Neuron (in vitro differentiated cells): Measurements from ENCODE around the gene ELOVL2.
"Not testable (repeated sequence)": the region's sequence is repeated elsewhere in the genome, so short reads cannot be mapped to it uniquely, and the experiment has no call there.

Source experiments
- H2AFZ ChIP-seq: one replicate; pipeline ENCODE4 v1.6.1; 2013; ENCODE audit warnings: low read depth, mild to moderate bottlenecking, inconsistent platforms, low read length, moderate library complexity
- H3K27me3 ChIP-seq: one replicate; pipeline ENCODE4 v1.6.1; 2013; ENCODE audit warnings: low read length; ENCODE audit not compliant: insufficient read depth
- H3K36me3 ChIP-seq: one replicate; pipeline ENCODE4 v1.6.1; 2013; ENCODE audit warnings: low read length; ENCODE audit not compliant: insufficient read depth
- H3K4me1 ChIP-seq: one replicate; pipeline ENCODE4 v1.6.1; 2013; ENCODE audit warnings: low read length; ENCODE audit not compliant: insufficient read depth
- H3K4me3 ChIP-seq: 2 replicates; pipeline ENCODE4 v1.5.1; 2013; ENCODE audit warnings: mild to moderate bottlenecking, low read length, moderate library complexity
- H3K9me3 ChIP-seq: one replicate; pipeline ENCODE4 v1.6.1; 2013; ENCODE audit warnings: low read length

The ELOVL2 gene

DNA sequence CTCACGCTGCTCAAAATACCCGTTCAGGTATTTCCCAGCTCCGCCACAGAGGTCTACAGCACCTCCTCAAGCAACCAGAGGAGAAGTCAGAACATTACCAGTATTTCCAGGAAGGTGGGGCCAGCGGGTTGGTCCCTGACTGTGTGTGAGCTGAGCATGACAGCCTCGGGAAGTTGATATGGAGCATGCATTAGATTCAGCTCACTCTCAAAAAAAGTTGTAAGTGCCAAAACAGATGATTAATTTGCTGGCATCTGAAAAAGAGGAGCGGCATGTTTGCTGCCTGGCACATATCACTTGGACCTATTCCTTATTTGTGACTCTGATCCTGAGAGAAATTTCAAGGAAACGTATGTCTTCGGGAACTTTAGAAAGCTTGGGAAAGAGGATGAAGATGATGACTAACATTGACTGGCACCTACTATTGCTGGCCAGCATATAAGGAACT, 32.3 kb downstream of the ELOVL2 start:
- Histone ChIP-seq H3K36me3 (peaks cover 6% of the 10 kb centered on the region), H3K4me1 (no peaks in the 10 kb centered on the region), H3K27me3 (no peaks in the 10 kb centered on the region), H2AFZ (no peak overlapping the region), H3K9me3 (no peaks in the 10 kb centered on the region), H3K4me3 (no peak overlapping the region)

DNA sequence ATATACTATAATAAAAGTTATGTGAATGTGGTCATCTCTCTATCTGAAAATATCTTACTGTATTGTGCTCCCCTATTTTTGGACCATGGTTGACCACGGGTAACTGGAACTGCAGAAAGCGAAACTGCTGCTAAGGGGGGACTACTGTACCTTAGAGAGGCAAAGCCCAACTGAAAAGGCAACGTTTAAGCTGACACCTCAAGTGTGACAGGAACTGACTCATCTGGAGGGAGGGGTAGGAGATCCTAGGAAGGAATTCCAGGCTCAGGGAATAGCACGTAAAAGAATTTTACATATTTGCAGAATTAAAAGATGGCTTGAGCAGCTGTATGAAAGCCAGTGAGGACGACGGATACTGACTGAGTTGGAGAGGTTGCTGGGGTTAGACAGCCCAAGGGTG, 34.8 kb downstream of the ELOVL2 start:
- no peaks in the 10 kb centered on the region for H3K27me3 ChIP-seq
- peaks cover 14% of the 10 kb centered on the region for H3K36me3 ChIP-seq
- H2AFZ ChIP-seq, result no peak overlapping the region
- no peaks in the 10 kb centered on the region for H3K4me1 ChIP-seq
- H3K4me3 ChIP-seq, result no peak overlapping the region
- no peaks in the 10 kb centered on the region for H3K9me3 ChIP-seq

DNA sequence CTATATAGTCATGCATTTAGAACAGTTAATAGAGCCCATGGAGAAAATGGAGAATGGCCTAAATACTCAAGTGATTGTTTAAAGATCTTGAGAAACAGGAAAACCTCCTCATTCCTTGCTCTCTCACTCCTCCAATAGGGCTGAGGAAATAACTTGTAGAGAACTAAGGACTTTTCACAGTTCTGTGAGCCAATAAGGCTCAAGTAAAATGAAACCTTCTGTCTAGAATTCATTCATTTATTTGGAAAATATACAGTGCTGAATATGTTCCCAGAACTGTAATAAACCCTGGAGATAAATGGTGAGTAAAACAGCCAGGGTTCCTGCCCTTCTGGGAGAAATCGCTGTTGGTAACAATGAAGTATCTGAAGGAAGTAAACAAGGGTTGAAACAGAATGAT, 35.3 kb downstream of the ELOVL2 start:
- H3K27me3 ChIP-seq, result no peaks in the 10 kb centered on the region
- no peaks in the 10 kb centered on the region for H3K4me1 ChIP-seq
- no peak overlapping the region for H2AFZ ChIP-seq
- peaks cover 15% of the 10 kb centered on the region for H3K36me3 ChIP-seq
- no peaks in the 10 kb centered on the region for H3K9me3 ChIP-seq
- no peak overlapping the region for H3K4me3 ChIP-seq

- Histone ChIP-seq H3K4me3 (no peak overlapping the region), H3K4me1 (no peaks in the 10 kb centered on the region), H2AFZ (no peak overlapping the region), H3K9me3 (no peaks in the 10 kb centered on the region), H3K36me3 (peaks cover 16% of the 10 kb centered on the region), H3K27me3 (no peaks in the 10 kb centered on the region)
Observed at GRCh38 chr6:11007715-11008608, 36.1 kb downstream of the ELOVL2 start.

GRCh38 chr6:11006061-11006460, 38.0 kb downstream of the ELOVL2 start:
- Histone ChIP-seq H3K4me1 (no peaks in the 10 kb centered on the region), H2AFZ (no peak overlapping the region), H3K27me3 (no peaks in the 10 kb centered on the region), H3K9me3 (no peaks in the 10 kb centered on the region), H3K36me3 (peaks cover 28% of the 10 kb centered on the region), H3K4me3 (no peak overlapping the region)

DNA sequence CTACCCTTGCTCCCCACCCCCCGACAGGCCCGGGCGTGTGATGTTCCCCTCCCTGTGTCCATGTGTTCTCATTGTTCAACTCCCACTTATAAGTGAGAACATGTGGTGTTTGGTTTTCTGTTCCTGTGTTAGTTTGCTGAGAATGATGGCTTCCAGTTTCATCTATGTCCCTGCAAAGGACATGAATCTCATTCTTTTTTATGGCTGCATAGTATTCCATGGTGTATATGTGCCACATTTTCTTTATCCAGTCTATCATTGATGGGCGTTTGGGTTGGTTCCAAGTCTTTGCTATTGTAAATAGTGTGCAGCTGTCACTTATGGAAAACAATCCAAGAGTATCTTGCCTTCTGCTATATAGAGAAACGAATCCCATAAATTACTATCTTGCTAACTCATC, 40.8 kb downstream of the ELOVL2 start:
- not testable (repeated sequence) for H3K27me3 ChIP-seq, H3K4me3 ChIP-seq, H2AFZ ChIP-seq, H3K4me1 ChIP-seq, H3K9me3 ChIP-seq
- H3K36me3 ChIP-seq, result peaks cover 31% of the 10 kb centered on the region

- H3K4me3 ChIP-seq, result no peak overlapping the region
- no peaks in the 10 kb centered on the region for H3K4me1 ChIP-seq
- no peaks in the 10 kb centered on the region for H3K9me3 ChIP-seq
- peaks cover 35% of the 10 kb centered on the region for H3K36me3 ChIP-seq
- H3K27me3 ChIP-seq, result no peaks in the 10 kb centered on the region
- no peak overlapping the region for H2AFZ ChIP-seq
Observed at GRCh38 chr6:11002176-11002575, 41.9 kb downstream of the ELOVL2 start.

DNA sequence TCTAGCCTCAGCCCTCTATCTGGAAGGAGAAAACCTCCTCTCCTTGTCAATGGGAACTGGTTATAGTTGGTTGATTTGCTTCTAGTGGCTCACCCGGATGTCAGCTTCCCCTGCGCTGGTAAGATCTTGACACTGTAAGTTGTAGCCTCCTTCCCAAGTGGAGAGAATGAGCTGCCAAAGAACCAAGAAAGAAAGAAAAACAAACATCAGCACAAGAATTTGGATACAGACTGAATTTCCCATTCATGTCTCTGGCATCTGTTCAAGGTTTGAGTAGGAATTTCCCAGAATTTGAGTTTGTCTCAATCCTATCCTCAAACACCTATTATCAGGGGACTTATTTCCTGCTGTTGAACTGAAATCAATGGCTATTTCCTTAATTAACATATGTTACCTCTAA, 44.1 kb downstream of the ELOVL2 start:
- no peak overlapping the region for H3K4me3 ChIP-seq
- H3K9me3 ChIP-seq, result no peaks in the 10 kb centered on the region
- no peaks in the 10 kb centered on the region for H3K27me3 ChIP-seq
- H2AFZ ChIP-seq, result no peak overlapping the region
- no peaks in the 10 kb centered on the region for H3K4me1 ChIP-seq
- peaks cover 34% of the 10 kb centered on the region for H3K36me3 ChIP-seq

- H3K36me3 ChIP-seq, result peaks cover 14% of the 10 kb centered on the region
Observed at GRCh38 chr6:10995114-10995707, 48.9 kb downstream of the ELOVL2 start.

GRCh38 chr6:10993896-10994295, 50.2 kb downstream of the ELOVL2 start:
- H3K4me1 ChIP-seq, result no peaks in the 10 kb centered on the region
- no peak overlapping the region for H3K4me3 ChIP-seq
- H2AFZ ChIP-seq, result no peak overlapping the region
- H3K36me3 ChIP-seq, result peaks cover 13% of the 10 kb centered on the region
- H3K27me3 ChIP-seq, result no peaks in the 10 kb centered on the region
- no peaks in the 10 kb centered on the region for H3K9me3 ChIP-seq

More at GRCh38 chr6:10995114-10995707, 48.9 kb downstream of the ELOVL2 start:
- H3K27me3 ChIP-seq, result no peaks in the 10 kb centered on the region
- no peak overlapping the region for H3K4me3 ChIP-seq
- H2AFZ ChIP-seq, result no peak overlapping the region
- H3K9me3 ChIP-seq, result no peaks in the 10 kb centered on the region
- H3K4me1 ChIP-seq, result no peaks in the 10 kb centered on the region

- no peaks in the 10 kb centered on the region for H3K9me3 ChIP-seq
- no peaks in the 10 kb centered on the region for H3K4me1 ChIP-seq
- H3K36me3 ChIP-seq, result peaks cover 10% of the 10 kb centered on the region
- no peak overlapping the region for H2AFZ ChIP-seq
- no peak overlapping the region for H3K4me3 ChIP-seq
- H3K27me3 ChIP-seq, result no peaks in the 10 kb centered on the region
Observed at GRCh38 chr6:10991115-10991514, 53.0 kb downstream of the ELOVL2 start.

DNA sequence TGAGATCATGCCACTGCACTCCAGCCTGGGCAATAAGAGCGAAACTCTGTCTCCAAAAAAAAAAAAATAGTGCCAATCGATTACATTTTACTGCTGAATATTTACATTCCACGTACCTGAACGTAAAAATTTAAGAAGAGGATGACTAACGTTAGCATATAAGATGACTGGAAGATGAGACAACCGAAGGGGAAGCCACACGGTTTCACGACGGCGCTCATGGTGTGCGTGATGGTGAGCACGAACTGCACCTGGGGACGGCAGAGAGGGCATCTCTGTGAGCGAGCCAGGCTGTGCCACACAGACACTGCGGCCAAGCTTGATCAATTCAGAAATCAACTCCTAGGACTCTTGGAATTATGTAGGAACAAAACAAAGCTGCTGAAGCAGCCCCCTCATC, 54.5 kb downstream of the ELOVL2 start:
- no peaks in the 10 kb centered on the region for H3K9me3 ChIP-seq
- no peak overlapping the region for H3K4me3 ChIP-seq
- H3K27me3 ChIP-seq, result no peaks in the 10 kb centered on the region
- no peaks in the 10 kb centered on the region for H3K4me1 ChIP-seq
- peaks cover 8% of the 10 kb centered on the region for H3K36me3 ChIP-seq
- H2AFZ ChIP-seq, result no peak overlapping the region

DNA sequence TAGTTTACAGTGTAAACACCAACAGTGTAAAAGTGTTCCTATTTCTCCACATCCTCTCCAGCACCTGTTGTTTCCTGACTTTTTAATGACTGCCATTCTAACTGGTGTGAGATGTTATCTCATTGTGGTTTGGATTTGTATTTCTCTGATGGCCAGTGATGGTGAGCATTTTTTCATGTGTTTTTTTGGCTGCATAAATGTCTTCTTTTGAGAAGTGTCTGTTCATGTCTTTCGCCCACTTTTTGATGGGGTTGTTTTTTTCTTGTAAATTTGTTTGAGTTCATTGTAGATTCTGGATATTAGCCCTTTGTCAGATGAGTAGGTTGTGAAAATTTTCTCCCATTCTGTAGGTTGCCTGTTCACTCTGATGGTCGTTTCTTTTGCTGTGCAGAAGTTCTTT, 59.1 kb downstream of the ELOVL2 start:
- peaks cover 17% of the 10 kb centered on the region for H3K36me3 ChIP-seq
- H3K9me3 ChIP-seq, H2AFZ ChIP-seq, H3K27me3 ChIP-seq, H3K4me3 ChIP-seq, H3K4me1 ChIP-seq: not testable (repeated sequence)
